Measurements from ENCODE around the gene TPD52L1.

DNA sequence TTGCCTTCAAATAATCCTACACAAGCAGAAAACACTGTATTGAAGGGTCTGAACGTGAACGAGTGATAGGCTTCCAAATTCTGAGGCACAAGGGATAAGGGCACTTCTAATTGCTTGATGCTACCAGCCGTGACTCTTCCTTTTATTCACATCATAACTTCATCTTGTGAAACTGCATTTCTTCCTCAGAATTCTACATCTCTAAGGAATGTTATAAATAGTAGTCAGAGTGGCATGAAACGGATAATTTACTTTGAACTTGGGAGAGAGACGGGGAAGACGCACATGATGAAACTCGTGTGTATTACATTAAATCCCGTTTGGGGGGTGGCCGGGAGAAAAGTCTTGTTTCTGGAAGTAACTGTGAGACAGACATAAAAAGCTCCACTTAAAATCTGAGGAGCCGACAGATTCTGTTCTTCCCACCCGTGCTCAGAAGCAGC lies 147.4 kb downstream of the TPD52L1 start:
- TF ChIP-seq, protein P1, sequence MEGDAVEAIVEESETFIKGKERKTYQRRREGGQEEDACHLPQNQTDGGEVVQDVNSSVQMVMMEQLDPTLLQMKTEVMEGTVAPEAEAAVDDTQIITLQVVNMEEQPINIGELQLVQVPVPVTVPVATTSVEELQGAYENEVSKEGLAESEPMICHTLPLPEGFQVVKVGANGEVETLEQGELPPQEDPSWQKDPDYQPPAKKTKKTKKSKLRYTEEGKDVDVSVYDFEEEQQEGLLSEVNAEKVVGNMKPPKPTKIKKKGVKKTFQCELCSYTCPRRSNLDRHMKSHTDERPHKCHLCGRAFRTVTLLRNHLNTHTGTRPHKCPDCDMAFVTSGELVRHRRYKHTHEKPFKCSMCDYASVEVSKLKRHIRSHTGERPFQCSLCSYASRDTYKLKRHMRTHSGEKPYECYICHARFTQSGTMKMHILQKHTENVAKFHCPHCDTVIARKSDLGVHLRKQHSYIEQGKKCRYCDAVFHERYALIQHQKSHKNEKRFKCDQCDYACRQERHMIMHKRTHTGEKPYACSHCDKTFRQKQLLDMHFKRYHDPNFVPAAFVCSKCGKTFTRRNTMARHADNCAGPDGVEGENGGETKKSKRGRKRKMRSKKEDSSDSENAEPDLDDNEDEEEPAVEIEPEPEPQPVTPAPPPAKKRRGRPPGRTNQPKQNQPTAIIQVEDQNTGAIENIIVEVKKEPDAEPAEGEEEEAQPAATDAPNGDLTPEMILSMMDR (IDR thresholded peaks at IDR 0.05; ENCODE audit: low read depth, low read length, poor library complexity, severe bottlenecking), result no peak
- no peak for TF ChIP-seq EZH2phosphoT487 (IDR thresholded peaks at IDR 0.05; ENCODE audit: borderline replicate concordance, low read length)
